Measurements from ENCODE around the gene SGK2. TPM values are rescaled to one million over a fixed set of nuclear protein-coding genes. Genes with fewer than 3 reads are reported as not detected.
"Not testable (repeated sequence)": the region's sequence is repeated elsewhere in the genome, so short reads cannot be mapped to it uniquely, and the experiment has no call there.

Gene SGK2
- polyA plus RNA-seq, 10 donors: 0.26 to 3.5 (median 0.85) TPM

- DNase-seq: not testable (repeated sequence)
Measured at GRCh38 chr20:43601960-43602359, 43.1 kb downstream of the SGK2 start.

GRCh38 chr20:43603124-43603523 is 44.3 kb downstream of the SGK2 start:
- DNase-seq: no peak

GRCh38 chr20:43605715-43606114 is 46.9 kb downstream of the SGK2 start:
- no peak for DNase-seq

GRCh38 chr20:43607278-43607677 is 48.5 kb downstream of the SGK2 start:
- DNase-seq: not testable (repeated sequence)

GRCh38 chr20:43631598-43631997 is 72.8 kb downstream of the SGK2 start:
- no peak for DNase-seq

Other genes with a start within 250 kb of the SGK2 start
- gene SRSF6, start 101.1 kb upstream of the SGK2 start, polyA plus RNA-seq (ENCODE audit: insufficient read length in 10 of 10): 100 to 1,000 TPM; 125 to 206 (median 155) TPM
- 10 to 100 TPM in 4 of 10 donors, 1 to 10 TPM in 6; 3.8 to 12.2 (median 6.3) TPM for gene L3MBTL1, start 51.3 kb upstream of the SGK2 start, polyA plus RNA-seq (ENCODE audit: insufficient read length in 10 of 10)
- gene IFT52, start 31.9 kb downstream of the SGK2 start, polyA plus RNA-seq (ENCODE audit: insufficient read length in 10 of 10): 10 to 100 TPM; 24.9 to 40.1 (median 29.5) TPM
- 10 to 100 TPM; 10.8 to 26.4 (median 16.0) TPM for gene MYBL2, start 108.1 kb downstream of the SGK2 start, polyA plus RNA-seq (ENCODE audit: insufficient read length in 10 of 10)
- gene GTSF1L, start 168.0 kb downstream of the SGK2 start, polyA plus RNA-seq (ENCODE audit: insufficient read length in 10 of 10): not detected

All from muscle of back (tissue), 11 donors.